ENCODE data around the gene ARPC2.

The ARPC2 gene

DNA sequence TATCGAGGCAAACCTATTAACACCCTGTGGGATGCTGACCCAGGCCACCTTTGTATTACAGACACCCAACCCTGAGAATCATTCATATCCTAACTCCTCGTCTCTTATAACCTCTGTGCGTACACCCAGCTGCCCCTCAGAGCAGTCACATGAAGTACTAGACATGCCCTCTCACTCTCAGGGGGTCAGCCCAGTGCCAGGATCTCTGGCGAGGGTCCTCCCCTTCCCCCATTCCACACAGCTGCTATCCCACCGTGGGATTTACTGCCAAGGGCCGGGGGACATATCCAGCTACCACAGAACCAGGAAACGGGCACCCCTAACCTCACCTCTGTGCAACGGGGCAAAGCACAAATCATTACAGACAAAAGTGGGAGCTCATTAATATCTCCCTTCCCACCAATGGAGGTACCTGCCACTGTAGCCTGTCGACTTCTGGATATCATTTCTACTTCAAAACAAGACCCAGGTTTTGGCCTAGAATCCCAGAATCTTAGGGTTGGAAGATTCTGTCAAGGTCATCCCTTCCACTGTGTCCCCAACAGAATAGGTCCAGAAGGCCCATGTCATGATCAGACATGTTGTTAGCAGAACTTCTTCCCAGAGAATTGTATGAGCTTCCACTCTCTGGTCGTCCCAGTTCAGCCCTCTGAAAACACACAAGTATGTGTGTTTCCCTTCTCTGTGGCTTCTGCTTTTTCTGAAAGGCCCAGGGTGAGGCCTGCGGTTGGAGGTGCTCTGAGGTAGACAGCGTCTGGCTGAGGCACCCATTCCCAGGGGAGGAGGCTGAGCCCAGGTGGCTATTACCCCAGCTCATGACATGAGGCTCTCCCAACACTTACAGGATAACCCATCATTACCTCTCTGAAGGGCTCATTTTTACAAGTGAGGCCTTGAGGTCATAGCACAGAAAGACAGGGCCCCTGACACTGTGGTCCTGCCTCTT is 73.6 kb downstream of the ARPC2 start:
- peak in 1 of 3 experiments; percentile 40 for DNase-seq (ENCODE audit: low read depth in 3 of 3)

GRCh38 chr2:218291318-218292047 is 74.5 kb downstream of the ARPC2 start:
- no peak for DNase-seq (ENCODE audit: low read depth in 3 of 3)

DNA sequence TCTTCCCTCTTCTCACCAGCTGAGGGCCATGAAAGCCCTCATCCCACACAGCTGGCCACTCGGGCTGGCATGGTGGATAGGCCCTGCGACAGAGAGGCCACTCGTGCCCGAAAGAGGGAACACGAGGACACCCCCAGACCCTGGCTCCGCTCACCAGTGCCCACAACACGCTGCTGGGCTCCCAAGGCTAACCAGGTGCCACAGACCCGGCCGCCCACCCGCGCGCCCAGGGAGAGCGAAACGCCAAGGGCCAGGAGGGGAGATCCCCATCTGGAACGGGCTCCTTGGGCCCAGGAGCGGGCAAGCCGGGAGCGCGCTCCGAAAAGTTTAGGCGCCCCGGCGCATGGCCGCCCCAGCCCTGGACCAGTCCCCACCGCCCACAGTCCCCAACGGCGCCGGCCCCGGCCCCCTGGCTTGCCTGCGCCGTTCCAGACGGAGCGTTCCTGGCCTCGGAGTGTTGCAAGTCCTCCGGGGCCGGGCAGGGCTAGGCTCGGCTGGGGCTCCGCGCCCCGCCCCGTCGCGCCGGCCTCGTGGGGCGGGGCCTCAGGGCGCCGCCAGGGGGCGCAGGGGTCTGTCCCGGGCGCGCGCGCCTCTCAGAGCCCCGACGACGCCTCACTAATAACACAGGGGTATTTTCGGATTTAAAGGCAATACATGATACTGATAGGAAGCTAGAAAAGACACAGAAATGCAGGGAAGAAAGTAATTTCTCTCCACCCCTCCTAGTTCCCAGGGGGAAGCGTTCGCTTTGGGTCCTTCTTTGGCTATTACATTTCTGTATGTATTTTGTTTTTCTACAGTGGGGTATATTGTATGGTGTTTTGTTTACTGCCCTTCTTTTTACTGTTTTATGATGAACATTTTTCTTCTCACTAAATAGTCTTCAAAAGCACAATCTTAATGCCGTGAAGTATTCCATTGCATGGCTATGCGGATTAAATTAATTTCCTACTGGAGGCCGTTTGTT is 75.3 kb downstream of the ARPC2 start, which contains the start of gene TMBIM1:
TSS of gene TMBIM1 (minus strand) at position 456 of the 967 bp plus-strand sequence. CDS start 10,362 bp downstream, outside the sequence.
- DNase-seq (ENCODE audit: low read depth in 3 of 3): peak; percentile 58 to 73 (median 61)

- DNase-seq (ENCODE audit: low read depth in 3 of 3): no peak
These were observed 76.9 kb downstream of the ARPC2 start for GRCh38 chr2:218293715-218294429.

DNA sequence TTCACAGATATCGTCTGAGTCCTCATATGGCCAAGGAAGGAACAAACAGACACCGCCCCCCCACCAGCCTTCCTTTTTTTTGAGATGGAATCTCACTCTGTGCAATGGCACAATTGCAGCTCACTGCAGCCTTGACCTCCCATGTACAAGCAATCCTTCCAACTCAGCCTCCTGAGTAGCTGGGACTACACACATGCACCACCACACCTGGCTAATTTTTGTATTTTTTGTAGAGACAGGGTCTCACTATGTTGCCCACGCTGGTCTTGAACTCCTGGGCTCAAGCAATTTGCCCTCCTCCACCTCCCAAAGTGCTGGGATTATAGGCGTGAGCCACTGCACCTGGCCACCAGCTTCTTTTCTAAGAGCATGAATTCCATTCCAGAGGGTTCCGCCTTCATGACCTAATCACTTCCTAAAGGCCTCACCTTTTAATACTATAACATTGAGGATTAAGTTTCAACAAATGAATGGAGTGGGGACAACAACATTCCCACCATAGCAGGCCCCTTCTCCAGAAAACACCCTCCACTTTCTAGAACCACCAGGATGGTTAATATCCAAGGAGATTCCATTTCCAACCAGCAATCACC is 77.5 kb downstream of the ARPC2 start:
- no peak for DNase-seq (ENCODE audit: low read depth in 3 of 3)

DNA sequence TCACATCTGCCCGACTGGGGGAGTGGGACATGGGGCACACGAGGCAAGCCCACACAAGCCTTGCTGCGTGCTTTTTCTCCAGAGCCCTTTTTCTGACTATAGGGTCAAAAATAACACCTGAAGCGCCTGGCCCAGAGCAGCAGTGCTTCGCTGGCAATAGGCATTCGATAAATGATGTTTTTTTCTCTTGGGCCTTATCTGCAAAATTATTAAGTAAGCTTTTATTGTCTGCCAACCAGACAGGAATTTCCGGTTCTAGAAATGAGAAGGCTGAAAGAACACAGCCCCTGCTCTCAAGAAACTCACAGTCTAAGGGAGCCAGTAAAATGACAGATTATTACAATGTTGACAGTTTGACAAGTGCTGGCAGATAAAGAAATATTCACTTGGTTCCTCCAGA is 78.0 kb downstream of the ARPC2 start:
- no peak for DNase-seq (ENCODE audit: low read depth in 3 of 3)

- no peak for DNase-seq (ENCODE audit: low read depth in 3 of 3)
These were observed 79.2 kb downstream of the ARPC2 start for GRCh38 chr2:218296200-218296599.

- DNase-seq (ENCODE audit: low read depth in 3 of 3): no peak
These were observed 79.9 kb downstream of the ARPC2 start for GRCh38 chr2:218296847-218297246.

DNA sequence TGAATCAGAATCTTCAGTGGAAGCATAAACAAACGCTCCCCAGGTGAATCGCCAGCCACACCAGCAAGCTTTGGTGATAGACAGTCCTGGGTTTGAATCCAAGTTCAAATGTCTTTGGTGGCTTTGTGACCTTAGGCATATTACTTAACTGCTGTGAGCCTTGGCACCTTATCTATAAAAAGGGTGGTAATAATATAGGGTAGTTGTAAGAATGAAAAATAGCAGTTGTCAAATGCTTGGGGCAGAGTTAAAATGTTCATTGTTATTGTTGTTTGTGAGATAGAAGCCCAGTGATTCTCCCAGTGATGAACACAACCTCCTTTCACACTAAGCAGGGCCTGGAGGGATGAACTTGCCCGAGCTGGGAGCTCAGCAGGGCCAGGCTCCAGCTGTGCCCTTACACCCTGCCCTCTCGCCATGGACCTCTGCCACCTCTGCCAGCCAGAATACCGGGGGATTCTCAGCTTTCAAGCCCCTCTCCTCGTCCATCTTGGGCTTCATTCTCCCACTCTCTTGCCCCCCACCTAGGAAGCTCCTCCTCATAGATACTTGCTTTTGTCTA is 81.4 kb downstream of the ARPC2 start:
- DNase-seq (ENCODE audit: low read depth in 3 of 3): no peak

- DNase-seq (ENCODE audit: low read depth in 3 of 3): no peak
These were observed 83.2 kb downstream of the ARPC2 start for GRCh38 chr2:218300141-218300540.

GRCh38 chr2:218301176-218301819 is 84.3 kb downstream of the ARPC2 start:
- peak; percentile 74 to 88 (median 86) for DNase-seq (ENCODE audit: low read depth in 3 of 3)

Data from stimulated activated CD4-positive, alpha-beta T cell treated with anti-CD3 and anti-CD28 coated beads, TNF-alpha, amount 100 ng/mL, for 24 hours (primary cell).